ENCODE data around the gene C12orf43. TPM values are rescaled to one million over a fixed set of nuclear protein-coding genes. Genes with fewer than 3 reads are reported as not detected.

The C12orf43 gene
- total RNA-seq, 4 donors from 2014 or later = 7.0 to 32.2 (median 18.0) TPM

DNA sequence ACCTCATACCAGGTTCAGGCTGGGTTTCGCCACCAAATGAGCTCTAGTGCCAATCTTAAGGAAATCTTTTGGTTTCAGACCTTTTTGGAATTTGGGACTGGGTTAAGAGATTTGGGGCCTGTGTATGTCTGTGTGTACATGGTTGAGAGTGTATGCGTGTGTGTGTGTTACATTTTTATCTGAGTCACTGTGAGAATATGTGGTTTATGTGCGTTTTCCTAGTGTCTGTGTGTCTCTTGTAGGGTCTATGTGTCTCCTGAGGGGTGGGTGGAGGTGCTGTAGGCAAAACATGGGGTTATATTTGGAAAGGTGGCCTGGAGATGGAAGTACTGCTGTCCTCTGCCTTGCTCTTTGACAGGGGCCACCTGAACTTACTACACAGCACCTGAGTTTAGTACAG lies 17.9 kb downstream of the C12orf43 start:
- in situ Hi-C loops (cut with MboI; ENCODE audit: low pct_ligation_motif_present in 1 of 4, low pct_unique_long_range_greater_than_20kb in 1 of 4, low sequenced_read_pairs in 3 of 4) (no loop called here), intact Hi-C loops (cut with DNase I; ENCODE audit: low total_unique reads) (no loop called here)
- Histone ChIP-seq H3K9me3 (no peaks in the 10 kb centered on the region), H3K27ac (no peak overlapping the region), H3K36me3 (no peaks in the 10 kb centered on the region), H3K27me3 (no peaks in the 10 kb centered on the region), H3K4me3 (no peak overlapping the region), H3K4me1 (no peaks in the 10 kb centered on the region)
- WGBS, 2 donors (ENCODE audit: low coverage in 1 of 2) = 69 to 96% methylated on average over 3 of the region's 3 CpGs
- DNase-seq = no peak
- TF ChIP-seq, protein P1, sequence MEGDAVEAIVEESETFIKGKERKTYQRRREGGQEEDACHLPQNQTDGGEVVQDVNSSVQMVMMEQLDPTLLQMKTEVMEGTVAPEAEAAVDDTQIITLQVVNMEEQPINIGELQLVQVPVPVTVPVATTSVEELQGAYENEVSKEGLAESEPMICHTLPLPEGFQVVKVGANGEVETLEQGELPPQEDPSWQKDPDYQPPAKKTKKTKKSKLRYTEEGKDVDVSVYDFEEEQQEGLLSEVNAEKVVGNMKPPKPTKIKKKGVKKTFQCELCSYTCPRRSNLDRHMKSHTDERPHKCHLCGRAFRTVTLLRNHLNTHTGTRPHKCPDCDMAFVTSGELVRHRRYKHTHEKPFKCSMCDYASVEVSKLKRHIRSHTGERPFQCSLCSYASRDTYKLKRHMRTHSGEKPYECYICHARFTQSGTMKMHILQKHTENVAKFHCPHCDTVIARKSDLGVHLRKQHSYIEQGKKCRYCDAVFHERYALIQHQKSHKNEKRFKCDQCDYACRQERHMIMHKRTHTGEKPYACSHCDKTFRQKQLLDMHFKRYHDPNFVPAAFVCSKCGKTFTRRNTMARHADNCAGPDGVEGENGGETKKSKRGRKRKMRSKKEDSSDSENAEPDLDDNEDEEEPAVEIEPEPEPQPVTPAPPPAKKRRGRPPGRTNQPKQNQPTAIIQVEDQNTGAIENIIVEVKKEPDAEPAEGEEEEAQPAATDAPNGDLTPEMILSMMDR (IDR thresholded peaks at IDR 0.05) = no peak
- no peak for TF ChIP-seq POLR2A (IDR thresholded peaks at IDR 0.05)
- no peak for TF ChIP-seq EP300 (IDR thresholded peaks at IDR 0.05; ENCODE audit: low read depth)
- no peak for TF ChIP-seq POLR2AphosphoS5 (IDR thresholded peaks at IDR 0.05)

- H3K4me1 ChIP-seq = no peaks in the 10 kb centered on the region
- 83% methylated on average over 2 to 9 of the region's 9 CpGs for WGBS, 2 donors (ENCODE audit: low coverage in 1 of 2)
- TF ChIP-seq, protein P1 (IDR thresholded peaks at IDR 0.05) = no peak
- TF ChIP-seq POLR2A (IDR thresholded peaks at IDR 0.05) (no peak), EP300 (IDR thresholded peaks at IDR 0.05; ENCODE audit: low read depth) (no peak), POLR2AphosphoS5 (IDR thresholded peaks at IDR 0.05) (no peak)
- no peaks in the 10 kb centered on the region for H3K9me3 ChIP-seq
- no peak overlapping the region for H3K27ac ChIP-seq
- H3K27me3 ChIP-seq = no peaks in the 10 kb centered on the region
- H3K36me3 ChIP-seq = no peaks in the 10 kb centered on the region
- no peak for DNase-seq
- intact Hi-C loops (cut with DNase I; ENCODE audit: low total_unique reads) (no loop called here), in situ Hi-C loops (cut with MboI; ENCODE audit: low pct_ligation_motif_present in 1 of 4, low pct_unique_long_range_greater_than_20kb in 1 of 4, low sequenced_read_pairs in 3 of 4) (no loop called here)
- H3K4me3 ChIP-seq = no peak overlapping the region
These were observed 18.8 kb downstream of the C12orf43 start for GRCh38 chr12:120997448-120997847.

- no peak for DNase-seq
- no peaks in the 10 kb centered on the region for H3K9me3 ChIP-seq
- H3K4me3 ChIP-seq = no peak overlapping the region
- in situ Hi-C loops (cut with MboI; ENCODE audit: low pct_ligation_motif_present in 1 of 4, low pct_unique_long_range_greater_than_20kb in 1 of 4, low sequenced_read_pairs in 3 of 4) (no loop called here), intact Hi-C loops (cut with DNase I; ENCODE audit: low total_unique reads) (no loop called here)
- H3K4me1 ChIP-seq = no peaks in the 10 kb centered on the region
- no peak overlapping the region for H3K27ac ChIP-seq
- WGBS, 2 donors (ENCODE audit: low coverage in 1 of 2) = 91% methylated on average over 11 of the region's 11 CpGs; no CpG with 5 or more reads in 1 of the 2 donors
- TF ChIP-seq POLR2A (IDR thresholded peaks at IDR 0.05) (no peak), EP300 (IDR thresholded peaks at IDR 0.05; ENCODE audit: low read depth) (no peak), POLR2AphosphoS5 (IDR thresholded peaks at IDR 0.05) (no peak)
- TF ChIP-seq, protein P1 (IDR thresholded peaks at IDR 0.05) = no peak
- H3K27me3 ChIP-seq = no peaks in the 10 kb centered on the region
- no peaks in the 10 kb centered on the region for H3K36me3 ChIP-seq
These were observed 20.0 kb downstream of the C12orf43 start for GRCh38 chr12:120996133-120996746.

DNA sequence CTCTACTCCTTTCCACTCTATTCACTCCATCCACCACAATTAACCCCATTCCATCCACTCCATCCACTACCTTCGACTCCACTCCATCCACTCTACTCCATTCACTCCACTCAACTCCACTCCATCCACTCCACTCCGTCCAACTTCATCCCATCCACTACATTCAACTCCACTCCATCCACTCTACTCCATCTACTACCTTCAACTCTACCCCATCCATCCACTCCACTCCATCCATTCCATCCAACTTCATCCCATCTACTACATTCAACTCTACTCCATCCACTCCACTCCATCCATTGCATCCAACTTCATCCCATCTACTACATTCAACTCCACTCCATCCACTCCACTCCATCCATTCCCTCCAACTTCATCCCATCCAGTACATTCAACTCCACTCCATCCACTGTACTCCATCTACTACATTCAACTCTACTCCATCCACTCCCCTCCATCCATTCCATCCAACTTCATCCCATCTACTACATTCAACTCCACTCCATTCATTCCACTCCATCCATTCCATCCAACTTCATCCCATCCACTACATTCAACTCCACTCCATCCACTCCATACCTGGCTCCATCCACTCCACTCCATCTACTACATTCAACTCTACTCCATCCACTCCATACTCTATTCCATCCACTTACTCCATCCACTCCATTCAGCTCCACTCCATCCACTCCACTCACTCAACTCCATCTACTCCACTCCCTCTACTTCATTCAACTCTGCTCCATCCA lies 21.5 kb downstream of the C12orf43 start:
- no peaks in the 10 kb centered on the region for H3K4me1 ChIP-seq
- H3K27ac ChIP-seq = no peak overlapping the region
- TF ChIP-seq POLR2AphosphoS5 (IDR thresholded peaks at IDR 0.05) (no peak), EP300 (IDR thresholded peaks at IDR 0.05; ENCODE audit: low read depth) (no peak), POLR2A (IDR thresholded peaks at IDR 0.05) (no peak)
- TF ChIP-seq, protein P1 (IDR thresholded peaks at IDR 0.05) = no peak
- H3K4me3 ChIP-seq = no peak overlapping the region
- H3K9me3 ChIP-seq = no peaks in the 10 kb centered on the region
- 86 to 94% methylated on average over 2 of the region's 2 CpGs for WGBS, 2 donors (ENCODE audit: low coverage in 1 of 2)
- H3K27me3 ChIP-seq = no peaks in the 10 kb centered on the region
- in situ Hi-C loops (cut with MboI; ENCODE audit: low pct_ligation_motif_present in 1 of 4, low pct_unique_long_range_greater_than_20kb in 1 of 4, low sequenced_read_pairs in 3 of 4) = no loop called here
- DNase-seq = no peak
- intact Hi-C loops (cut with DNase I; ENCODE audit: low total_unique reads) = no loop called here
- H3K36me3 ChIP-seq = no peaks in the 10 kb centered on the region
